Measurements from ENCODE around the gene CGGBP1.

CGGBP1 gene

GRCh38 chr3:88040529-88040928 is 18.3 kb downstream of the CGGBP1 start:
- TF ChIP-seq ARNTL (CRISPR knock-in tag; IDR thresholded peaks at IDR 0.05; ENCODE audit: borderline replicate concordance, low read depth) (no peak), ZFP3 (CRISPR knock-in tag; IDR thresholded peaks at IDR 0.05) (no peak), ZNF8 (CRISPR knock-in tag; IDR thresholded peaks at IDR 0.05) (no peak), ESRRG (CRISPR knock-in tag; IDR thresholded peaks at IDR 0.05) (no peak), ZFP30 (CRISPR knock-in tag; IDR thresholded peaks at IDR 0.05) (no peak), ZNF70 (CRISPR knock-in tag; IDR thresholded peaks at IDR 0.05) (no peak), TOX (CRISPR knock-in tag; IDR thresholded peaks at IDR 0.05; ENCODE audit: borderline replicate concordance) (no peak), PPARA (CRISPR knock-in tag; IDR thresholded peaks at IDR 0.05; ENCODE audit: borderline replicate concordance) (no peak), TCF4 (CRISPR knock-in tag; IDR thresholded peaks at IDR 0.05; ENCODE audit: borderline replicate concordance) (no peak), ZNF565 (CRISPR knock-in tag; conservative IDR thresholded peaks at IDR 0.05; ENCODE audit: low read depth) (no peak), OSR1 (CRISPR knock-in tag; IDR thresholded peaks at IDR 0.05) (no peak), SNAI2 (CRISPR knock-in tag; IDR thresholded peaks at IDR 0.05) (no peak), CREB5 (CRISPR knock-in tag; IDR thresholded peaks at IDR 0.05; ENCODE audit: low read depth) (no peak)
- no peak for ATAC-seq

- ATAC-seq, result no peak
- TF ChIP-seq CSDC2 (CRISPR knock-in tag; IDR thresholded peaks at IDR 0.05) (no peak), ZNF8 (CRISPR knock-in tag; IDR thresholded peaks at IDR 0.05) (no peak), TCF4 (CRISPR knock-in tag; IDR thresholded peaks at IDR 0.05; ENCODE audit: borderline replicate concordance) (no peak)
These were observed 20.2 kb downstream of the CGGBP1 start for GRCh38 chr3:88038566-88038965.

GRCh38 chr3:88036221-88036620 is 22.6 kb downstream of the CGGBP1 start:
- ATAC-seq, result no peak
- TF ChIP-seq BACH2 (CRISPR knock-in tag; IDR thresholded peaks at IDR 0.05; ENCODE audit: borderline replicate concordance) (no peak), ESRRG (CRISPR knock-in tag; IDR thresholded peaks at IDR 0.05) (no peak), OSR1 (CRISPR knock-in tag; IDR thresholded peaks at IDR 0.05) (no peak)

- ATAC-seq, result no peak
These were observed 24.1 kb downstream of the CGGBP1 start for GRCh38 chr3:88034491-88035275.

More at GRCh38 chr3:88034491-88035275, 24.1 kb downstream of the CGGBP1 start:
- TF ChIP-seq GLIS3 (CRISPR knock-in tag; IDR thresholded peaks at IDR 0.05) (no peak), ZFP3 (CRISPR knock-in tag; IDR thresholded peaks at IDR 0.05) (no peak), POU6F1 (CRISPR knock-in tag; IDR thresholded peaks at IDR 0.05; ENCODE audit: borderline replicate concordance, low read depth) (no peak), RARB (CRISPR knock-in tag; IDR thresholded peaks at IDR 0.05) (no peak), SNAI2 (CRISPR knock-in tag; IDR thresholded peaks at IDR 0.05) (no peak), TOX (CRISPR knock-in tag; IDR thresholded peaks at IDR 0.05; ENCODE audit: borderline replicate concordance) (no peak), ZNF8 (CRISPR knock-in tag; IDR thresholded peaks at IDR 0.05) (no peak), CREB5 (CRISPR knock-in tag; IDR thresholded peaks at IDR 0.05; ENCODE audit: low read depth) (no peak), OSR1 (CRISPR knock-in tag; IDR thresholded peaks at IDR 0.05) (no peak), TSHZ2 (CRISPR knock-in tag; IDR thresholded peaks at IDR 0.05) (no peak), ZNF70 (CRISPR knock-in tag; IDR thresholded peaks at IDR 0.05) (no peak), ESRRG (CRISPR knock-in tag; IDR thresholded peaks at IDR 0.05) (no peak), BACH2 (CRISPR knock-in tag; IDR thresholded peaks at IDR 0.05; ENCODE audit: borderline replicate concordance) (no peak), CSRNP3 (CRISPR knock-in tag; IDR thresholded peaks at IDR 0.05) (no peak), ARNTL (CRISPR knock-in tag; IDR thresholded peaks at IDR 0.05; ENCODE audit: borderline replicate concordance, low read depth) (no peak), PPARA (CRISPR knock-in tag; IDR thresholded peaks at IDR 0.05; ENCODE audit: borderline replicate concordance) (no peak), ZFP30 (CRISPR knock-in tag; IDR thresholded peaks at IDR 0.05) (no peak), ISL1 (CRISPR knock-in tag; IDR thresholded peaks at IDR 0.05) (no peak), ZC3H10 (CRISPR knock-in tag; IDR thresholded peaks at IDR 0.05) (no peak), PATZ1 (CRISPR knock-in tag; IDR thresholded peaks at IDR 0.05; ENCODE audit: borderline replicate concordance) (no peak)
